ENCODE measurements around the gene CYYR1.

The CYYR1 gene

DNA sequence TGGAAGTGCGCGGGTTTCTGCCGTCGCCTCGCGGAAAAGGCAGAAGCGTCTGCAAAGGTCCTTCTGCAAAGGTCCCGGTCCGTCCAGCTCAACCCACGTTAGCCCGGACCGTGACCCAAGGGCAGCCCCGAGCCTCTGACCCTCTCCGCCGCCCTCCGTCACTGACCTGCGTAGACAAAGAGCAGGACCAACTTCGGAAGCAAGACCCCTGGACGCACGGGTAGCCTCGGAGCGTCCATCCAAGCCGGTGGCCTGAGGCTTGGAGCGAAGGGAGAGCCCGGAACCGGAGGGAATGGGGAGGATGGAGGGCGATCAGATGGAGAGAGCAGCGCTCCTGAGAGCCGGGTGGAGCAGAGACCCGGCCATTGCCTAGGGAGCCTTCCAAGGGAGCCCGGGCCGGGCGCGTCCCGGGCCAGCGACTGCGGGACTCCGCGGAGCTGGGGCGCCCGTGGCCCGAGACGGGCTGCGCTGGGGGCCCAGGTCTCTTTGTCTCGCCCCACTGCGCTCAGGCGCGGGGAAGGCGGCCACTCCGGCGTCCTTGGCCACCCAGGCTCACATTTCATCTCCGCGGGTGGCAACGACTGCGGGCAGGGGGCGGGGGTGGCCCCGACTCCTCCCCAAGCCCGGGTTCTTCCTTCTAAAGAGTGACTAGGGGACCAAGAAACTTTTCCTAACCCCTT lies at the start of gene CYYR1:
TSS of gene CYYR1 (minus strand) at position 585 of the 680 bp plus-strand sequence. CDS start at position 239, 346 bp downstream.
- DNase-seq (ENCODE audit: low read depth in 1 of 2, low spot score in 1 of 2): no peak

DNA sequence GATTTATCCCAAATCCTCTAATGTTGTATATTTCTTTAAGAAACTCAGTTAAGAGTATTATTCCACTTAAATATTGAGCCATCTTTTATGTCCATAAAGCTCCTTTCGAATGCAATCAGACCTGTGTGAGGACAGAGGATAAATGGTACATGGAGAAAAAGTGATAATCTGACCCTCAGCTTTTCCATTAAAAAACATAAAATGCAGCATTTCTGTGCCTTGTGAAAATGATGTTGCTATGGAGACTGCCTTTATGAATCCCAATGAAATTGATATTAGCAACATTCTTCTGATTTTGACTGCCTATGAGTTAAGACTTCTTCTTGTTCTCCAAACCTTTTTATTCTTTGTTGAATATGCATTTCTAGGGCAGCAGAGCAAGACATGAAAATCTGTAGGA lies 44.1 kb upstream of the CYYR1 start:
- DNase-seq (ENCODE audit: low read depth in 1 of 2, low spot score in 1 of 2): no peak

DNA sequence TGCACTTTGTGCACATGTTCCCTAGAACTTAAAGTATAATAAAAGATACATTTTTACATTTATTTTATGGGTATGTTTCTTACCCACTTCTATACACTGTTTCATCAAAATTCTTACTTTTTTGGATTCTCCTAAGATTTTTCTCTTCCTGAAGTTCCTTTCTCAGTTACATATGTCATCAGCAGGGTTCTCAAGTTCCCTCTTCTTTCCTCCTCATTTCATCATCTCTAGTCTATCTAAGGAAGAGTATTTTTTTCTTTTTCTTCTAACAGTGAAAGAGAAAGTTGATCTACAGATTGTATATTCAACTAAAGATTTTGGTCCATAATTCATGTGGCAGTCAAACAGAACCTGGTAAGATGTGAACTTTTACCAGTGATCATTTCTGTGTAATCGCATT lies 41.2 kb upstream of the CYYR1 start:
- DNase-seq (ENCODE audit: low read depth in 1 of 2, low spot score in 1 of 2): no peak

DNA sequence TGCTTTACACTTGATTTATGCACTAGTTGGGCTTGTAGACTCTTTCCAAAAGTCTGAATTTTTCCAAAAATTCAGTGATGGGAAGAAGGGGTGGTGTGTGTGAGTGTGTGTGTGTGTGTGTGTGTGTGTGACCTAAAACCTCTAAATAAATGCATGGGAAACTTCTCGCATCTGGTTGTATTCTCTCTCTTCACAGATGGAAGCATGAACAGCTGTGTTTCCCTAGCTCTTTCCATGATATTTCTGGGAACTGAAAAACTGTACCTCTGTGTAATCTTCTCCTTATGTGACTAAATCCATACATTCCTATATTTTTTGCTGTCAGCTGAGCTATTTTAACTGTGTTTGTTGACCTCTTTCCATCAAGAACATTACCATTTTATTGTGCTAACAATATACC lies 26.2 kb upstream of the CYYR1 start:
- DNase-seq (ENCODE audit: low read depth in 1 of 2, low spot score in 1 of 2): no peak

DNA sequence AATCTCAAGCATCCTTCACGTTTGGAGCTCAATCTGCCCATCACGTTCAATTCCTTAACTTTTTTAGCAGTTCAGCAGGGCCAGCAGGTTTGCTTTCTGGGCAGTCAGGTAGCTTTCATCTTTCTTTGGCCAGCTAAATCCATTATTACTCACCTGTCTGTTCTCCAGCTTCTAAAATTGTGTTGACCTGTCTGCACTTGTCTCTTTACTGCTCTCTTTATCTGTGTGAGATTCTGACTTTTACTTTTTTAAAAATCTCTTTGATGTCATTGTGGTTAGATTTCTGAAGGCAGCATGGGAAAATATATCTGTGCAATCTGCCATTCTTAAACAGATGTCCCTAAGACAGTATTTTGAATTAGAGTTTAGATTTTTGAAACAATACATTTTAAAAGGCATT lies 24.9 kb upstream of the CYYR1 start:
- DNase-seq (ENCODE audit: low read depth in 1 of 2, low spot score in 1 of 2): no peak

GRCh38 chr21:26597031-26597430 lies 23.9 kb upstream of the CYYR1 start:
- no peak for DNase-seq (ENCODE audit: low read depth in 1 of 2, low spot score in 1 of 2)

GRCh38 chr21:26595971-26596370 lies 22.9 kb upstream of the CYYR1 start:
- DNase-seq (ENCODE audit: low read depth in 1 of 2, low spot score in 1 of 2): no peak

DNA sequence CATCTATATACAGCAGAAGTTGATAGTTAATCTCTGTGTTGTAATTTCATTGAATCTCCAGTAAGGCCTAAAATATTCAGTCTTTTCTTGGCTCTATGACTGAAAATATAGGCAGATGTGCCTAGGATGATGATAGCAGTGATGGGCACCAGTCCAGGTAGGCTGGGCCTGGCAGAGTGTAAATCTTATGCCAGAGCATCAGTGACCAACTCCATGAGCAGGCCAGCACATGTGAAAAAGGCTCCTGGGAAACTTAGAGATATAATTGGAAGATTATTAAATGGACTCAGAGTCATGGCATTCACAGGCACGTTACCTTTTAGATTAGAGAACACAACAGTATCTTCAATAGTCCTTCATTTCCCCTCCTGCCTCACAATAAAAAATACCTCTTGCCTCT lies 20.7 kb upstream of the CYYR1 start:
- no peak for DNase-seq (ENCODE audit: low read depth in 1 of 2, low spot score in 1 of 2)

DNA sequence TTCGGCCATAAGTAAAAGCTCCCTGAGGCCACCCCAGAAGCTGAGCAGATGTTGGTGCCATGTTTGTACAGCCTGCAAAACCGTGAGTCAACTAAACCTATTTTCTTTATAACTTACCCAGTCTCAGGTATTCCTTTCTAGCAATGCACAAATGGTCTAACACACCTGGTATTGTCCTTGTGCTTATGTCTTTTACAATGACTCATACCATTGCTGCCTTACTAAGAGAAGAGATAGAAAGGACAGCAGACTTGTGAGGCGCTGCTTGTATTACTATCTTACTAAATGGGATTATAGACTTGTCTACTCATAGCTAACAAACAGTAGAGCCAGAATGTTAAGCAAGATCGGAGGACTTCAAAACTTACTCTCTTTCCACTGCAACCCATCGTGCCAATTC lies 18.5 kb upstream of the CYYR1 start:
- no peak for DNase-seq (ENCODE audit: low read depth in 1 of 2, low spot score in 1 of 2)

DNA sequence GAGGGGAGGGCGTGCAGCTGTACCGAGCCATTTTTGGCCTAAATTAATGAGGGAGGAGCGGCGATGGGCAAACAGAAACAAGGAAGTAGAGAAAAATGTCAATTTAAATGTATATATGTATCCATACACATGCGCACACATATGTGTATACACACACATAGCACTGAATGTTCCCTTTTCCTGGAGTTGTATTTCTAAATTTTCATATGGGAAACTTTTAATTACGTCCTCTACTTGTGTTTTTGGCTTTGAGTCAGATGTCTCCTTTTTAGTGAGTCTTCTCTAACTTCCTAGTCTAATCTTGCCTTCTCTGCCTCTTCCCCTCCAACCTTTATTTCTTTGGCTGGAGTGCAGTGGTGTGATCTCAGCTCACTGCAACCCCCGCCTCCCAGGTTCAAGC lies 15.4 kb upstream of the CYYR1 start:
- no peak for DNase-seq (ENCODE audit: low read depth in 1 of 2, low spot score in 1 of 2)

DNA sequence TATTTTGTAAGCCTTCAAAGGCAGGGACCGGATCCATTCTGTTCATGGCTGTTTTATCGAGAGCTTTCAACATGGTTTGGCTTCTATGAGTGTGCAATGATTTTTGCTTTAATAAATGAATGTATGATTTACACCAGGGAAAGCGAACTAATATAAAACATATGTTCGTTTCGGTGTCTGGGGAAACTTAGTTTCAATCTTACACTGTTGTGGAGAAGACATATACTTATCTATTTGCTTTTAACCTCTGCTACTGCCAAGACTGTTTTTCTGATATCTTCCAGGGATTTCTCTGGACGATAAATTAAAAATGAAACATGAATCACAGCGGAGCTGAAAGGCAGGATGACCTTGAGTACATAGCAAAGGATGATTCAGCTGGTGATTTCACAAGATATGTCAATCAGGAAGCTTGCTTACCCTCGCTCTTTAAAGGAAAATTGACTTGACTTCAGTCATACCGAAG lies 14.7 kb upstream of the CYYR1 start:
- DNase-seq (ENCODE audit: low read depth in 1 of 2, low spot score in 1 of 2): no peak

DNA sequence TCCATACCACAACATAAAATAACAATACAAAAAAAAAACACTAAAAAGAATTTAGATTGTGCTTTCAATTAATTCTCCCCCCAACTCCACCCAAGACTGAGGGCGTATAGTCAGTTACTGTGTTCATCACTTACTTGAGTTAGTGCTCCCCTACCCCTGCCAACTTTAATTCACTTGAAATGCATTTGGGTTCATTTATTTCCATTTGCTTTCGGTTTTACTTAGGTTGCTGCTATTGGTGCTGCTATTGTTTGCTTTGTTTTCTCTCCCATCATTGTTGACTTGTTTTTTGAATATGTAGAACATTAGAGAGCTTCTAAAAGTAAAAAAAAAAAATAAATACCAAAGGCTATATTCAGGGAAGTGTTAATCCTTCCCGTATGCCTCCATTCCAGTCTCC lies 10.7 kb upstream of the CYYR1 start:
- DNase-seq (ENCODE audit: low read depth in 1 of 2, low spot score in 1 of 2): no peak

DNA sequence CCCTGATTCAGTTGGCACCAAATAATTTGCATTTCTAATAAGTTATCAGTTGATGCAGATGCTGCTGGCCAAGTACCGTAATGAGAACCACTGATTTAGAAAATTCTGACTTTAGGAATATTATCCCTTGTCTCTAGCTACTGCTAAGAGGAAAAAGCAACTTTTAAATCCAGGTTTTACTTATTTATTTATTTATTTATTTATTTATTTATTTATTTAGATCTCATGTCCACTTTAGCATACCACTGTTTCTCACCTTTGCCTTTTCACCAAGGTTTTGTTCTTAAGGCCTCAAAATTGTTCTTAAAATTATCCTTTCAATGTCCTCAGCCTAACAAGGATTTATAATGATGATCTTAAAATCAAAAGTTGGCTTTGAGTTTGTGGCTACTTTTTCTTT lies 8.7 kb upstream of the CYYR1 start:
- DNase-seq (ENCODE audit: low read depth in 1 of 2, low spot score in 1 of 2): no peak

GRCh38 chr21:26572076-26572701 lies 897 bp downstream of the CYYR1 start:
- DNase-seq (ENCODE audit: low read depth in 1 of 2, low spot score in 1 of 2): no peak

GRCh38 chr21:26570203-26570602 lies 2.9 kb downstream of the CYYR1 start:
- no peak for DNase-seq (ENCODE audit: low read depth in 1 of 2, low spot score in 1 of 2)

- DNase-seq (ENCODE audit: low read depth in 1 of 2, low spot score in 1 of 2): no peak
Measured at GRCh38 chr21:26565546-26565945, 7.5 kb downstream of the CYYR1 start.

DNA sequence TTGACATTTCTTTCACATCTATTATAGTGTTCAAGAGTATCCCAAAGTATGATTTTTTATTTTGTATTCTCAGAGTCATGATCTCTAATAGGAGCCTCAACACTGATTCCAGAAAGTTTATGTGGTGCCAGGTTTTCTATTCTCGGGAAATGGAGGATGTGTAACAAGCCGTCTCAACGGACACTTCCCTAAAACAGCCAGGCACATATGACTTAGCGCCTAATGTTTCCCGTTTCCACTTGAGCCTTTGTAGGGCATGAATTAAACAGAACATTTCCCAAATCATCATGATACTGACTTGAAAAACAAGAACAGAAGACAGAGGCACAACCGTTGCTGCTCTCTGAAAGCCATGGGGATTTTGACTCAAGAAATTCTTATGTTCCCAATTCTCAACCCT lies 8.0 kb downstream of the CYYR1 start:
- no peak for DNase-seq (ENCODE audit: low read depth in 1 of 2, low spot score in 1 of 2)

GRCh38 chr21:26563856-26564503 lies 9.1 kb downstream of the CYYR1 start:
- no peak for DNase-seq (ENCODE audit: low read depth in 1 of 2, low spot score in 1 of 2)

DNA sequence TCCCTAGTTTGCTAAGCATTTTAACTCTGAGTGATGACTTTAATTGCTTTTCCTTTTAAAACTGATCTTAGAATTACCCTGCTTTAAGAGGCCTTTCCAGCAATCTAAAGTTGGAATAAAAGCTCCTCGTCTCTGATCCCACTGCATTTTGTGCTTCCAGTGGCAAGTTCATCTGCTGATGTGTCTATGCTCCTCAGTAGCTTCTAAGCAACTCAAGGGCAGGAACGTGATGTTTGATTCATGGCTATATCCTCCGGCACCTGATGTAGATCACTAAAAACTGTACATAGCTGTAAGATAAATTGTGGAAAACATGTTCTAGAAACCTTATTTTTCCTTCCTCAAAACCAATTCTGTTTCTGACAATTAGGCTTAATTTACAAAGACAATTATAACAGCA lies 12.5 kb downstream of the CYYR1 start:
- no peak for DNase-seq (ENCODE audit: low read depth in 1 of 2, low spot score in 1 of 2)

- no peak for DNase-seq (ENCODE audit: low read depth in 1 of 2, low spot score in 1 of 2)
Measured at GRCh38 chr21:26559099-26559498, 14.0 kb downstream of the CYYR1 start.

- no peak for DNase-seq (ENCODE audit: low read depth in 1 of 2, low spot score in 1 of 2)
Measured at GRCh38 chr21:26557106-26557505, 16.0 kb downstream of the CYYR1 start.

- no peak for DNase-seq (ENCODE audit: low read depth in 1 of 2, low spot score in 1 of 2)
Measured at GRCh38 chr21:26555540-26556146, 17.4 kb downstream of the CYYR1 start.
